ENCODE measurements around the gene SPAST.
"Not testable (repeated sequence)": the region's sequence is repeated elsewhere in the genome, so short reads cannot be mapped to it uniquely, and the experiment has no call there.

The SPAST gene, protein sequence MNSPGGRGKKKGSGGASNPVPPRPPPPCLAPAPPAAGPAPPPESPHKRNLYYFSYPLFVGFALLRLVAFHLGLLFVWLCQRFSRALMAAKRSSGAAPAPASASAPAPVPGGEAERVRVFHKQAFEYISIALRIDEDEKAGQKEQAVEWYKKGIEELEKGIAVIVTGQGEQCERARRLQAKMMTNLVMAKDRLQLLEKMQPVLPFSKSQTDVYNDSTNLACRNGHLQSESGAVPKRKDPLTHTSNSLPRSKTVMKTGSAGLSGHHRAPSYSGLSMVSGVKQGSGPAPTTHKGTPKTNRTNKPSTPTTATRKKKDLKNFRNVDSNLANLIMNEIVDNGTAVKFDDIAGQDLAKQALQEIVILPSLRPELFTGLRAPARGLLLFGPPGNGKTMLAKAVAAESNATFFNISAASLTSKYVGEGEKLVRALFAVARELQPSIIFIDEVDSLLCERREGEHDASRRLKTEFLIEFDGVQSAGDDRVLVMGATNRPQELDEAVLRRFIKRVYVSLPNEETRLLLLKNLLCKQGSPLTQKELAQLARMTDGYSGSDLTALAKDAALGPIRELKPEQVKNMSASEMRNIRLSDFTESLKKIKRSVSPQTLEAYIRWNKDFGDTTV

DNA sequence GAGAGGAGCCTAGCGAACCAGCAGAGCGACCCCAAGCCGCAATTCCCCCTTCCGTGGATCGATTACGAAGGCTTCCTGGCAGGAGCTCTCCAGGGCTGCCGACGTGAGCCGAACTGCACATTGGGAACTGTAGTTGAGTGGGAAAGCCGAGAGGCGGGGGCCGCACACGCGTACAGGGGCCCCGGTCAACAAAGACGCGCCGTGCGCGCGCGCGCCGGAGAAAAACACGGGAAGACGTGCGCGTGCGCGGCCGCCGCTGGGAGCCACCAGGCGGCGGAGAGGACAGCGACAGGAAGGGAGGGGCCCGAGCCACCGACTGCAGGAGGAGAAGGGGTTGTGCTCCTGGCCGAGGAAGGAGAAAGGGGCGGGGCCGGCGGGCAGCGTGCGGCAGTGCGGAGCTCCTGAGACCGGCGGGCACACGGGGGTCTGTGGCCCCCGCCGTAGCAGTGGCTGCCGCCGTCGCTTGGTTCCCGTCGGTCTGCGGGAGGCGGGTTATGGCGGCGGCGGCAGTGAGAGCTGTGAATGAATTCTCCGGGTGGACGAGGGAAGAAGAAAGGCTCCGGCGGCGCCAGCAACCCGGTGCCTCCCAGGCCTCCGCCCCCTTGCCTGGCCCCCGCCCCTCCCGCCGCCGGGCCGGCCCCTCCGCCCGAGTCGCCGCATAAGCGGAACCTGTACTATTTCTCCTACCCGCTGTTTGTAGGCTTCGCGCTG lies at the start of gene SPAST:
TSS of gene SPAST (plus strand) at position 247 of the 711 bp plus-strand sequence. CDS start at position 523, 276 bp downstream.
- DNase-seq (ENCODE audit: low read depth in 2 of 2) = peak; percentile 96 to 97

DNA sequence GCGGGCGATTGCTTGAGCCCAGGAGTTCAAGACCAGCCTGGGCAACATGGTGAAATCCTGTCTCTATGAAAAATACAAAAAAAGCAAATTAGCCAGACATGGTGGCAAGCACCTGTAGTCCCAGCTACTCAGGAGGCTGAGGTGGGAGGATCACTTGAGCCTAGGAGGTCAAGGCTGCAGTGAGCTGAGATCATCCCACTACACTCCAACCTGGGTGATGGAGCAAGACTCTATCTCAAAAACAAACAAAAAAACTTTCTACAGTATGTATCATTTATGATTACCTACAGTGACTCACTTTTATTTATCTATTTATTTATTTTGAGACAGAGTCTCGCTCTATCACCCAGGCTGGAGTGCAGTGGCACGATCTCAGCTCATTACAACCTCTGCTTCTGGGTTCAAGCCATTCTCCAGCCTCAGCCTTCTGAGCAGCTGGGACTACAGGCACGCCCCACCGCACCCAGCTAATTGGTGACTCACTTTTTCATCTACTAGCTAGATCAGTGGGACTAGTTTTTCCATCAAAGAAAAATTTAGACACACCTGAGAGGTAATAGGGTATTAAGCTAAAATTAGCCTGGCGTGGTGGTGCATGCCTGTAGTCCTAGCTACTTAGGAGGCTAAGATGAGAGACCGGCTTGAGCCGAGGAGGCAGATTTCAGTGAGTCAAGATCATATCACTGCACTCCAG lies 44.4 kb upstream of the SPAST start:
- DNase-seq (ENCODE audit: low read depth in 2 of 2) = not testable (repeated sequence)

DNA sequence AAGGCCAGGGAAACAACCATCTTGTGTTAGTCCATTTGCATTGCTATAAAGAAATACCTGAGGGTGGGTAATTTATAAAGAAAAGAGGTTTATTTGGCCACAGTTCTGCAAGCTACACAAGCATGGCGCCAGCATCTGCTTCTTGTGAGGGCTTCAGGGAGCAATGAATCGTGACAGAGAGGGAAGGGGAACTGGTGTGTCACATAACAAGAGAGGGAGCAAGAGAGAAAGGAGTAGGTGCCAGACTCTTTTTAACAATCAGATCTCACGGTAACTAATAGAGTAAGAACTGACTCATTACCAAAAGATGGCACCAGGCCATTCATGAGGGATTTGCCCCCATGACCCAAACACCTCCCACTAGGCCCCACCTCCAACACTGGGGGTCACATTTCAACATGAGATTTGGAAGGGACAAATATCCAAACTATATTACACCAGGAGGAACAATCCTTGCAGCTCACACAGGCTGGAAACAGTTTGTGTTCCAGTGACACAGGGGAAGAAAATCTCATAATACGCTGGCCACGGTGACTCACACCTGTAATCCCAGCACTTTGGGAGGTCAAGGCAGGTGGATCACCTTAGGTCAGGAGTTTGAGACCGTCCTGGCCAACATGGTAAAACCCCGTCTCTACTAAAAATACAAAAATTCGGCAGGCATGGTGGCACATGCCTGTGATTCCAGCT lies 29.0 kb upstream of the SPAST start:
- not testable (repeated sequence) for DNase-seq (ENCODE audit: low read depth in 2 of 2)

DNA sequence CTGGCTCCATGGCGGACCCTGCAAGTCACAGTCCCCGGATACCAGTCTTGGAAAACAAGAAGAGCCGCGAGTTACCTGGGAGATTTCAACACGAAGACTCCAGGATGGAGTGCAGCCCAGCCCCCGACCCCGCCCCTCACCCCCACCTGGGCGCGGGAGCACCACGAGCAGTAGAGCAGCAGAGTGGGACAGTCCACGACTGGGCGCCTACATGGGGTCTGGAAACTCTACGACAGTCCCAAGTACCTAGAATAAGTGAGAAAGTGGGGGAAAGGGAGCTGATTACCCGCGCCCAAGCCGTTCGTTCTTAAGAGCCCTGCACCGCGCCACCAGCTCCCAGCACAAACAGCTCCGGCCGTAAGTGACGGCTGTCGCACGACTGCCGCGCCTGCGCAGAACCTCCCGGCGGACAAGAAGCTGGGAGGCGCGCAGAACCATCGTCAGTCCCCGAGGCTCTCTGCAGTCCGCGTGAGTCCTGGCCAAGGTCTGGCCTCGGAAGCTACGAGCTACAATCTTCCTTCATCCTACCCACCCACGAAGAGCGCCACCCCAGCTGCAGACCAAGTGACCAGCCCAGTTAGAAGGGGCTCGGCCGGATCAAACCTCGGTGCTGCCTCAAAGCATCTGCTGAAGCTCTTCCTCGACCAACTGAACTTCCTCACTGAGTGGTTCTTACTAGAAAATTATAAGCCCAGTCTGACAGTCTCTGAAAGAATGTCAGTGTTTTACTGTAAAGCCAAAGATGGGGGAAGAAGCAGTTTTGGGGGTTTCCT lies 23.7 kb upstream of the SPAST start, which contains the start of gene DPY30:
TSS of gene DPY30 (minus strand) at position 359 of the 773 bp plus-strand sequence. CDS start at position 10, 349 bp downstream.
- DNase-seq (ENCODE audit: low read depth in 2 of 2) = peak; percentile 82 to 88

DNA sequence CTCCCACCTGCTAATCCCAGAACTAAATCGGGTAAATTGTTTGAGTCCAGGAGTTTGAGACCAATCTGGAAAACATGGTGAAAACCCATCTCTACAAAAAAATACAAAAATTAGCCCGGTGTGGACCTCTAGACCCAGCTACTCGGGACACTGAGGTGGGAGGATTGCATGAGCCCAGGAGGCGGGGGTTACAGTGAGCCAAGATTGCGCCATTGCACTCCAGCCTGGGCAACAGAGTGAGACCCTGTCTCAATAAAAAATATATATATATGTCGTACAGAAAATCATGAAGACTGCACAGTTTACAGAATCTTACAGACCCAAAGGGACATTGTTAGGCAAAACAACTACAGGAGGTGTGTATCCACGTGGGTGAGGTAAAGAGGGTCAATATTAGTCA lies 19.8 kb upstream of the SPAST start:
- no peak for DNase-seq (ENCODE audit: low read depth in 2 of 2)

DNA sequence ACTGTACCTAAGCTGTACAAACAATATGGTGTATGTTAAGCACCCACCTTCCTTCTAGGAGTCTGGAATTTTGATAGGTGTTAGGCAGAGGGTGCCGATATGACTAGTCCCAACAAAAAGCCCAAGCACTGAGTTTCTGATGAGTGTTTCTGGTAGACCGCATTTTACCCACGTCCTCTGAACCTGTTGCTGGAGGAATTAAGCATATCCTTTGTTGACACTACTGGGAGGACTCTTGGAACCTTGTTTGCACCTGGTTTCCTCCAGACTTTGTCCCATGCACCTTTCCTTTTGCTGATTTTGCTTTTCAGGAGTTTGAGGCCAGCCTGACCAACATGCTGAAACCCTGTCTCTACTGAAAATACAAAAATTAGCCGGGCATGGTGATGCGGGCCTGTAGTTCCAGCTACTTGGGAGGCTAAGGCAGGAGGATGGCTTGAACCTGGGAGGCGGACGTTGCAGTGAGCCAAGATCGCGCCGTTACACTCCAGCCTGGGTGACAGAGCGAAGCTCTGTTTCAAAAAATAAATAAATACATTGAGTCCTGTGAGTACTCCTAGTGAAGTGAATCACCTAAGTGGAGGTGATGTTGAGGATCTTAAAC lies 11.4 kb upstream of the SPAST start:
- no peak for DNase-seq (ENCODE audit: low read depth in 2 of 2)

DNA sequence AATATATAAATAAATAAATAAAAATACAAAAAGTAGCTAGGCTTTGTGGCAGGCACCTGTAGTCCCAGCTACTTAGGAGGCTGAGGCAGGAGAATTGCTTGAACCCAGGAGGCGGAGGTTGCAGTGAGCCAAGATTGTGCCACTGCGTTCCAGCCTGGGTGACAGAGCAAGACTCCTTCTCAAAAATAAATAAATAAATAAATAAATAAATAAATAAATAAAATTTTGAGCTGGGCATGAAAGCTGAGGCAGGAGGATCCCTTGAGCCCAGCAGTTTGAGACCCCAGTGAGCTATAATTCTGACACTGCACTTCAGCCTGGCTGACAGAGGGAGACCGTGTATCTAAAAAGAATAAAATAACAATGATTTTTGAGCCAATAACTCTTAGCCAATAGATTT lies 8.8 kb upstream of the SPAST start:
- not testable (repeated sequence) for DNase-seq (ENCODE audit: low read depth in 2 of 2)

DNA sequence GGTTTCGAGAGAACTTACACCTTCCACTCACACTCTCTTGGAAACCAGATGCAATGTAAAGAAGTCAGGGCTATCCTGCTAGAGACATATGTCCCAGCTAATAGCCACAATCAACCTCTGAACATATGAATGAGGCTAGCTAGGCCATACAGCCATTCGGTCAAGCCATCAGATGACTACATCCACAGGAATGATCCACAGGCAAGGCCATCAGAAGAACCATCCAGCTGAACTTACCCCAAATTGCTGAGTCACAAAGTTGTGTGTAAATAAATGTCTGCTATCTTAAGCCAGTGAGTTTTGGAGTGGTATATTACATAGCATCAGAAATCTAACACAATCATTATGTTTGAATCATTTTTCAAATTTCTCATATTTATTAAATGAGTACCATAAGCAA lies 5.2 kb upstream of the SPAST start:
- no peak for DNase-seq (ENCODE audit: low read depth in 2 of 2)

DNA sequence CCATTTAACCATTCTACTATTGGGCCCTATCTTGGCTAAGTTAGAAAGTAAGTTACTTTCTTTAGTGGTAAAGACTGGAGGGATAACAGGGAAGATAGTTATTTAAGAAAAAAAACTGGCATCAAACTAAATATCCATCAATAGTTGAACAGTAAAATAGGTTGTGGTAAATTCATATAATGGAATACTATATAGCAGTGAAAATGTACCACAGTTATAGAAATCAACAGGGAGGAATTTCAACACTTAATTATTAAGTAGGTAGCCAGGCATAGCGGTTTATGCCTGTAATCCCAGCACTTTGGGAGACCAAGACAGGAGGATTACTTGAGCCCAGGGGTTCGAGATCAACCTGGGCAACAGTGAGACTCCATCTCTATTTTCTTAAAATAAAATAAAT lies 3.1 kb upstream of the SPAST start:
- DNase-seq (ENCODE audit: low read depth in 2 of 2) = no peak

DNA sequence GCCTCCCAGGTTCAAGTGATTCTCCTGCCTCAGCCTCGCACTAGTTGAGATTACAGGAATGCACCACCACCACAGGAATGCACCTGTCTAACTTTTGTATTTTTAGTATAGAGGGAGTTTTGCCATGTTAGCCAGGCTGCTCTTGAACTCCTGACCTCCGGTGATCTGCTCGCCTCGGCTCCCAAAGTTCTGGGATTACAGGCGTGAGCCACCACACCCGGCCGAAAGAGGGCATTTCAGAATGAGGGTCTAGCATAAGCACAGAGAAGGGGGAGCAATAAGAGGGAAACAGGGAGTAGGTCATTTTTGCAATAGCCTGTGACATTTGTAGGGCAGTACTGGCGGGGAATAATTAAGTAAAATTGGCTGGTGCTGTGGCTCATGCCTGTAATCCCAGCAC lies 1.9 kb upstream of the SPAST start:
- DNase-seq (ENCODE audit: low read depth in 2 of 2) = no peak

DNA sequence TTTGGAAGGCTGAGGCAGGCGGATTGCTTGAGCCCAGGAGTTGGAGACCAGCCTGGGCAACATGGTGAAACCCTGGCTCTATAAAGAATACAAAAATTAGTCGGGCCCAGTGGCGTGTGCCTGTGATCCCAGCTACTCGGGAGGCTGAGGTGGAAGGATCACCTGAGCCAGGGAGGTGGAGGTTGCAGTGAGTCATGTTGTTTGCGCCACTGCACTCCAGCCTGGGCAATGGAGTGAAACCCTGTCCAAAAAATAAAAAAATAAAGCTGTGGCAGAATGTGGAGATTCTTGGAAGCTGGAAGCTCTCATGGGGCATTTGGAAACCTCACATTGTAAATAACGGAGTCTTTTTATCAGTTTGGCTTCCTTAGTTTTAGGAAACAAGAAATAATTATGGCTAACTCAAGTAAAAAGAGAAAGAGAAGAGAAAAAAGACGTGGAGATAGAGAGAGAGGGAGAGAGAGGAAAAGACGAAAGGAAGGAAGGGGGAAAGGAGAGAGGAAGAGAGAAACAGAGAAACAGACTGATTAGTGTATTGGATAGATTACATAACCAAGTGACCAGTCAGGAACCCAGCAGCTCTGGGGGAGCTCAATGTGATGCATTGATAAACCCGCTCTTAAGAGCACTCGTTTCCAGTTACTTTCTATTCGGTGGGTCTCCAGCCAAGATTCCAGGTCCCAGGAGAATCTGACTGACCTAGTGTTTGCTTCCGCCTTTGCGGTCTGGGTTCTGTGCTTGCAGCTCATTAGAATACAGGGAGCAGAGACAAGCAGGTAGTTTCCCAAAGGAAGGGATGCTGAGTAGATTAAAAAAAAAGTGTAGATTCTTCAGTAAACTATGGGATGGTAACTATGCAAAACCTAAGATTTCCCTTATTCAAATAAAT lies 1.1 kb upstream of the SPAST start:
- no peak for DNase-seq (ENCODE audit: low read depth in 2 of 2)

DNA sequence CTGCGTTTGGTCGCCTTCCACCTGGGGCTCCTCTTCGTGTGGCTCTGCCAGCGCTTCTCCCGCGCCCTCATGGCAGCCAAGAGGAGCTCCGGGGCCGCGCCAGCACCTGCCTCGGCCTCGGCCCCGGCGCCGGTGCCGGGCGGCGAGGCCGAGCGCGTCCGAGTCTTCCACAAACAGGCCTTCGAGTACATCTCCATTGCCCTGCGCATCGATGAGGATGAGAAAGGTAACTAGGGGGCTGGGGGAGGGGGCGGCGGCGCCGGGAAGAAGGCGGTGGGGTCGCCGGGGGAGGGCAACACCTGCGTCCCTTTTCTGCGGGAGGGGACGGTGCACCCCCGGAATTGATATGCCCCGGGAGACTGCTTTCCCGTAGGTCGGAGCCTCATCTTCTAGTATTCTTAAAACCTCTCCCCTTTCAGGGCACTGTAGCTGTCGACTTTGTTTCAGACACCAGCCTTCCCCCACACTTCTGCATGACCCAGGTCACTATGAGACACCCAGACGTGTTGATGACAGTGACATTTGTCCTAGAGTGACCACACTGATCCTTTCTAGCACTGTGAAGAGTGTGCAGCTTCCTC lies 755 bp downstream of the SPAST start:
- DNase-seq (ENCODE audit: low read depth in 2 of 2) = no peak

DNA sequence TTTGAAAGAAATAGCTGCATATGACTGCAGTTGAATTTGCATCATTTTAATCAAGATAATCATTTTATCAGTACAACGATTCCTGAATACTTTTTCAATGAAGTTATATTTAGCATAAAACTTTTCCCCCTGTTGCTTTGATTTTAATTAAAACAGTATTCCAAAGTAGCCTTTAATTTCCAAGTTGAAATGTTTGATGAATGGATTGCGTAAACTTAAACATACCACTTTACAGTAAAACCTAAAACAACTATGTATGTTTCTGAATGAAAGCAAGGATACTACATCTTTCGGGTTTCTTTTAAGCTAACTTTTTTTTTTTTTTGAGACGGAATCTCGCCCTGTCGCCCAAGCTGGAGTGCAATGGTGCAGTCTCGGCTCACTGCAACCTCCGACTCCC lies 1.4 kb downstream of the SPAST start:
- DNase-seq (ENCODE audit: low read depth in 2 of 2) = no peak

DNA sequence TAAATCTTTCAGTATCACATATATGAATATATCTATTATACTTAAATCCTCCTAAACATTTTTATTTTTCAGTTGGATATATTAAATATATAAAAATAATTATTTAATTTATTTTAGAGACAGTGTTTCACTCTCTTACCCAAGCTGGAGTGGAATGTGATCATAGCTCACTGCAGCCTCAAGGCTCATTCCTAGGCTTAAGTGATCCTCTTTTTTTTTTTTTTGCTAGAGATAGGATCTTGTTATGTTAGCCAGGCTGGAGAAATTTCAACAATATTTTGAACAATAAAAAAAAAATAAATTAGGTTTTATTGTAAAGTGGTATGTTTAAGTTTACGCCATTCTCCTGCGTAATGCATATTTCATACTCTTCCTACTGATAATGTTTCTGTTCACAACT lies 4.2 kb downstream of the SPAST start:
- DNase-seq (ENCODE audit: low read depth in 2 of 2) = no peak

DNA sequence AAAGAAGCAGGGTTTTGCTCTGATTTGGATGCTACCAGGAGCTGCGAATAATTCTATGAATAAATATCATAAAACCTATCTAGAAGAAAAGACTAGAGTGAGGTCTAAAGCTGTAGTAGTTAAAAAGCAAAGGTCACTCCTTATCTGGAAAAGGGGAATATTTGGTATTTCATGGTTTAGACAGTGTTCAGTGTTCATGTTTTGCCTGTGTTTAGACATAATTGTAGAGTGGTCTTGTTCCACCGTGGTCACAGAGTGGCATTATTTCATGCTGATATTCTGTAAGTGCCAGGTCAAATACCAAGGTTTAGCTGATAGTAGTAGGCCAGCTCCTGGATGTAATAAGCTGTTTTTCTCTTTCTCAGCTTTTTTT lies 10.8 kb downstream of the SPAST start:
- DNase-seq (ENCODE audit: low read depth in 2 of 2) = no peak

DNA sequence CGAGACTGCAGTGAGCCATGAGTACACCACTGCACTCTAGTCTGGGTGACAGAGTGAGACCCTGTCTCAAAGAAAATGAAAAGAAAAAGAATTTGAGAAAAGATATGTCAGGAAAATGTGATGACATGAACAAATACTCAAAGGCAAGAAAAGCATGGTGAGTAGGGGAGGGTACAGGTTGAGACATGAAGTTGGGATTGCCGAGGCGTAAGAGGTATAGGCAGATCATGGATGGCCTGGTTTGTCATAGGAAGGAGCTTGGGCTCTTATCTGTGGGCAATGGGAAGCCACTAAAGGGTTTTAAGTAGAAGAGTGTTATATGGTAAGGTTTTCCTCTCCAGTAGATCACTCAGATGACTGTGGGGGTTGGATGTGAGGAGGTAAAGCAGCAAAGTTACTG lies 32.3 kb downstream of the SPAST start:
- no peak for DNase-seq (ENCODE audit: low read depth in 2 of 2)

DNA sequence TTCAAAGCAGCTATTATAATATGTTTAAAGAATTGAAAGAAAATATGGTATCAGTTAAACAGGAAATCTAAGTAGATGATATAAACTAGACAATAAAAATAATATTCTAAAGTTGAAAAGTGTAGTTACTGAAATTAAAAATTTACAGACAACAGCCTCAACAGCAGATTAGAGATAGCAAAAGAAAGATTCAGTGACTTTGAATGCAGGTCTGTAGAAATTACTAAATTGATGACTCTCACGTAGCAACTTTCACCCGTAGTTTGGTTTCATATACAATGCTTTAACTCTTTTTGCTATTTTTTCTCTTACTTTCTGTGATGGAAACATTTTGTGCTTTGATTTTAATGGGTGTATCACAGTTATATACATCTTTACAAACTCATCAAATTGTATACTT lies 44.8 kb downstream of the SPAST start:
- DNase-seq (ENCODE audit: low read depth in 2 of 2) = no peak

DNA sequence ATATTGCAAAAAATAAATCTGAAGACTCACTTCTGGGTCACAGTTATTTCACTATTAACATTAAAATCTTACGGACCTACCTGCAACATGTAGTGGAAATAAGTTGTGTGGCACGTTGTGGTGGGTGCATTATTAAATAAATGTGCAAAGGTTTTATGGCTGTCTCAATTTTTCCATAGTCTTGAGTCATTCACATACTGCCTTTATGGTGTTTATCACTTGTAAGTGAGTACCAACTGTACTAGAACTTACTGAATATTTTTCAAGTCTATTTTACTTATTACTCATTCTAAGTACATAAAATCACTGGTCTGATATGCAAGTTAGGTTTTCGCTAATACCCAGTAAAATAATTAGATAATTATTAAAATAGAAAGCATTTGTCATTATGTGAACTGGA lies 54.7 kb downstream of the SPAST start:
- no peak for DNase-seq (ENCODE audit: low read depth in 2 of 2)

DNA sequence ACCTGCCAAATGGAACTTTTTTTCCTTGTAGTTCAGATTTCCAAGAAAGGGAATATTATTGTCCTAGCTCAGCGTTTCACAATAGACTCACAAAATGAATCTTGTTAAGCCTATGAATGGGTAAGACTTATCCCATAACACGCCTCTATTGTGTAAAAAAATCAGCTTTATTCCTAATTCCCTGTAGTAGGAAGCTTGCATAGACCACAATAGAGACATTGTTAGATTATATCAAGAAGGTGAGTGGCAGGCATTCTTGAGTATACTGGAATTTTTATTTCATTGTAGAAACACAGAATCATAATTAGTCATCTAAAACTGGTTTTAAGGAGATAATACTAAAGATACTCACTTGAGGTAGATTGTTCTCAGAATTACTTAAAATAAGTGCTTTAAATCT lies 55.8 kb downstream of the SPAST start:
- DNase-seq (ENCODE audit: low read depth in 2 of 2) = no peak

Measured in stimulated activated CD4-positive, alpha-beta T cell treated with anti-CD3 and anti-CD28 coated beads, Interleukin-1b, Interleukin-23, amount 100 ng/mL, for 4 hours (primary cell).